HL-60/S4 (cell line): ENCODE data around the gene ERMARD.

Experiments used
- in situ Hi-C: fragments of 300-500 bp; cut with MboI; formaldehyde crosslinking; loops from 2 replicates; pipeline ENCODE4 v1.14.3; 2022; ENCODE audit warnings: low sequenced_read_pairs

ERMARD gene

GRCh38 chr6:169800668-169801395 lies 49.4 kb downstream of the ERMARD start:
- in situ Hi-C loops, result no loop called here

- in situ Hi-C loops, result no loop called here
Observed at GRCh38 chr6:169801396-169802160, 50.2 kb downstream of the ERMARD start.

GRCh38 chr6:169802790-169803189 lies 51.4 kb downstream of the ERMARD start:
- in situ Hi-C loops, result no loop called here

GRCh38 chr6:169803271-169803811 lies 51.9 kb downstream of the ERMARD start:
- in situ Hi-C loops, result no loop called here

GRCh38 chr6:169803816-169804340 lies 52.5 kb downstream of the ERMARD start:
- in situ Hi-C loops, result no loop called here

- in situ Hi-C loops, result no loop called here
Observed at GRCh38 chr6:169804427-169804826, 53.0 kb downstream of the ERMARD start.

- in situ Hi-C loops, result no loop called here
Observed at GRCh38 chr6:169805242-169805838, 53.9 kb downstream of the ERMARD start.

GRCh38 chr6:169806701-169807100 lies 55.3 kb downstream of the ERMARD start:
- in situ Hi-C loops, result no loop called here

GRCh38 chr6:169807229-169807628 lies 55.8 kb downstream of the ERMARD start:
- in situ Hi-C loops, result no loop called here

- in situ Hi-C loops, result no loop called here
Observed at GRCh38 chr6:169807699-169808607, 56.5 kb downstream of the ERMARD start.

GRCh38 chr6:169808608-169808967 lies 57.2 kb downstream of the ERMARD start:
- in situ Hi-C loops, result no loop called here

GRCh38 chr6:169809386-169809785 lies 58.0 kb downstream of the ERMARD start:
- in situ Hi-C loops, result no loop called here

GRCh38 chr6:169810066-169810989 lies 58.9 kb downstream of the ERMARD start:
- in situ Hi-C loops, result no loop called here

- in situ Hi-C loops, result no loop called here
Observed at GRCh38 chr6:169811072-169811471, 59.6 kb downstream of the ERMARD start.

- in situ Hi-C loops, result no loop called here
Observed at GRCh38 chr6:169811521-169812256, 60.3 kb downstream of the ERMARD start.

GRCh38 chr6:169812257-169812644 lies 60.8 kb downstream of the ERMARD start:
- in situ Hi-C loops, result no loop called here

GRCh38 chr6:169813969-169814368 lies 62.5 kb downstream of the ERMARD start:
- in situ Hi-C loops, result no loop called here

GRCh38 chr6:169816054-169816453 lies 64.6 kb downstream of the ERMARD start:
- in situ Hi-C loops, result no loop called here

GRCh38 chr6:169816975-169817374 lies 65.6 kb downstream of the ERMARD start:
- in situ Hi-C loops, result no loop called here
